ENCODE data around the gene RELN. TPM values are rescaled to one million over a fixed set of nuclear protein-coding genes. Genes with fewer than 3 reads are reported as not detected.

Gene RELN
- total RNA-seq, 1 donor from 2014 or later: 5.4 TPM

- no peak overlapping the region for H3K27ac Mint-ChIP-seq
- TF ChIP-seq CTCF (IDR thresholded peaks at IDR 0.05; ENCODE audit: unreplicated experiment): no peak
- H3K4me1 Mint-ChIP-seq (ENCODE audit: low read depth): peaks cover 6% of the 10 kb centered on the region
- no peaks in the 10 kb centered on the region for H3K36me3 Mint-ChIP-seq (ENCODE audit: insufficient read depth)
- no peak for DNase-seq (ENCODE audit: low spot score, unreplicated experiment)
- H3K4me3 Mint-ChIP-seq (ENCODE audit: low read depth): no peak overlapping the region
- no peaks in the 10 kb centered on the region for H3K9me3 Mint-ChIP-seq (ENCODE audit: low read depth)
- H3K27me3 Mint-ChIP-seq: peaks cover 4% of the 10 kb centered on the region
These were observed 65.3 kb downstream of the RELN start for GRCh38 chr7:103924184-103924583.

- TF ChIP-seq CTCF (IDR thresholded peaks at IDR 0.05; ENCODE audit: unreplicated experiment): no peak
- peaks cover 8% of the 10 kb centered on the region for H3K4me1 Mint-ChIP-seq (ENCODE audit: low read depth)
- no peaks in the 10 kb centered on the region for H3K9me3 Mint-ChIP-seq (ENCODE audit: low read depth)
- no peak for DNase-seq (ENCODE audit: low spot score, unreplicated experiment)
- H3K27ac Mint-ChIP-seq: no peak overlapping the region
- H3K4me3 Mint-ChIP-seq (ENCODE audit: low read depth): no peak overlapping the region
- no peaks in the 10 kb centered on the region for H3K36me3 Mint-ChIP-seq (ENCODE audit: insufficient read depth)
- peaks cover 4% of the 10 kb centered on the region for H3K27me3 Mint-ChIP-seq
These were observed 67.1 kb downstream of the RELN start for GRCh38 chr7:103922407-103922806.

- no peak for TF ChIP-seq CTCF (IDR thresholded peaks at IDR 0.05; ENCODE audit: unreplicated experiment)
- Mint-ChIP-seq H3K27me3 (peaks cover 4% of the 10 kb centered on the region), H3K4me3 (ENCODE audit: low read depth) (no peak overlapping the region), H3K36me3 (ENCODE audit: insufficient read depth) (no peaks in the 10 kb centered on the region), H3K27ac (no peak overlapping the region), H3K4me1 (ENCODE audit: low read depth) (peaks cover 8% of the 10 kb centered on the region), H3K9me3 (ENCODE audit: low read depth) (no peaks in the 10 kb centered on the region)
- no peak for DNase-seq (ENCODE audit: low spot score, unreplicated experiment)
These were observed 67.8 kb downstream of the RELN start for GRCh38 chr7:103921692-103922091.

- DNase-seq (ENCODE audit: low spot score, unreplicated experiment): no peak
- Mint-ChIP-seq H3K27ac (no peak overlapping the region), H3K9me3 (ENCODE audit: low read depth) (no peaks in the 10 kb centered on the region), H3K4me3 (ENCODE audit: low read depth) (no peak overlapping the region), H3K4me1 (ENCODE audit: low read depth) (peaks cover 9% of the 10 kb centered on the region), H3K27me3 (peaks cover 11% of the 10 kb centered on the region), H3K36me3 (ENCODE audit: insufficient read depth) (no peaks in the 10 kb centered on the region)
- TF ChIP-seq CTCF (IDR thresholded peaks at IDR 0.05; ENCODE audit: unreplicated experiment): no peak
These were observed 70.1 kb downstream of the RELN start for GRCh38 chr7:103919272-103919868.

GRCh38 chr7:103918631-103919271, 70.7 kb downstream of the RELN start:
- Mint-ChIP-seq H3K9me3 (ENCODE audit: low read depth) (no peaks in the 10 kb centered on the region), H3K27me3 (peaks cover 11% of the 10 kb centered on the region), H3K4me1 (ENCODE audit: low read depth) (peaks cover 9% of the 10 kb centered on the region)

More at GRCh38 chr7:103918631-103919271, 70.7 kb downstream of the RELN start:
- Mint-ChIP-seq H3K4me3 (ENCODE audit: low read depth) (no peak overlapping the region), H3K27ac (no peak overlapping the region), H3K36me3 (ENCODE audit: insufficient read depth) (no peaks in the 10 kb centered on the region)
- no peak for DNase-seq (ENCODE audit: low spot score, unreplicated experiment)
- no peak for TF ChIP-seq CTCF (IDR thresholded peaks at IDR 0.05; ENCODE audit: unreplicated experiment)

Data from progenitor cell of endocrine pancreas (in vitro differentiated cells).